Esophagus squamous epithelium (tissue), 4 donors: Measurements from ENCODE around the gene ZNF563.

Experiments
- POLR2A ChIP-seq, 4 donors: fragments of 450-650 bp; IDR thresholded peaks; one replicate each; pipeline ENCODE4 v1.6.1; 2017; ENCODE audit warnings: antibody characterized with exemption in 4 of 4, mild to moderate bottlenecking in 4 of 4, moderate library complexity in 3 of 4
- TF ChIP-seq, protein P1 (sequence below), 6 experiments: fragments of 450-650 bp in 4 of 6; fragments of 200-600 bp in 2 of 6; sonication (generic) in 2 of 6; IDR thresholded peaks; one replicate each; pipeline ENCODE4 v1.5.1; 2016 to 2019; ENCODE audit warnings: antibody characterized with exemption in 6 of 6, mild to moderate bottlenecking in 4 of 6, moderate library complexity in 4 of 6

DNA sequence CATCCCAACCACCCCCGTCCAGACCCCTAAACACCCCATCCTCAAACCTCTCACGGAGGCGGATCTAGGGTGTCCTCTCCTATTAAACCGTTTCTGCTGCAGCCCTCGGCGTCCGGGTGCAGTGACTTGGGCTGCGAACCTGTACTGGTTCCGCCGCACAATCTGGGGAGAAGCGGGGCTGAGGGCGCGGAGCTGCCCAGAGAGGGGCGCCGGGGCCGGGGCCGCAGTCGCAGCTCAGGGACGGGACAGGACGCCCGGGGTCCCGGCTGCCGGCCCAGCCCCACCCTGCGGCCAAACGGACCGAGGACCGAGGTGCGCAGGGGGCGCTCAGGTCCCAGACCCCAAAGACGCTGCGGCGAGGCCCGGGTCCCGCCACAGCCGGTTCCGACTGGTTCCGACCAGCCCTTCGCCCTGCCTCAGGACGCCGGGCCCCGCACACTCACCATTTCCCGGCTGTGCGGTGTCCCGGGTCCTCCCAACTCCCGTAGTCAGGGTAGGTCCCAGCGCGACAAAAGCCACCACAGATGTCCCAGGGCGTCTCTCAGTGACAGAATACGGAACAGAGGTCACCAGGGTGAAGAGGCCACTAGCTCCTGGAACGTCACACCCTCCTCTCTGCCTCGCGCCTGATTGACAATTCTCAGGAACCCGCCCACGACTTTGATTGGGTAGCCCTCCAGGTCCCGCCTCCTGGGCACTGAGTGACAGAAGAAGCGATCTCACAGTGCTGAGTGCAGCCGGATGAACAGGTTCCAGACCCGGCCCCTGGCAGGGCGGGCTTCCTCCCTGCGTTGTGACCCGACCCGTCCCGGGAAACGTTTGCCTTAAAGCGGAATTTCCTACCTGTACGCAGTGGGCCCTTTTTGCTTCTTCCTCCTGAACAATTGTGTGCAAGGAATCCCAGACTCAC is 38.9 kb downstream of the ZNF563 start, which contains the start of gene ZNF44:
- TF ChIP-seq, protein P1, sequence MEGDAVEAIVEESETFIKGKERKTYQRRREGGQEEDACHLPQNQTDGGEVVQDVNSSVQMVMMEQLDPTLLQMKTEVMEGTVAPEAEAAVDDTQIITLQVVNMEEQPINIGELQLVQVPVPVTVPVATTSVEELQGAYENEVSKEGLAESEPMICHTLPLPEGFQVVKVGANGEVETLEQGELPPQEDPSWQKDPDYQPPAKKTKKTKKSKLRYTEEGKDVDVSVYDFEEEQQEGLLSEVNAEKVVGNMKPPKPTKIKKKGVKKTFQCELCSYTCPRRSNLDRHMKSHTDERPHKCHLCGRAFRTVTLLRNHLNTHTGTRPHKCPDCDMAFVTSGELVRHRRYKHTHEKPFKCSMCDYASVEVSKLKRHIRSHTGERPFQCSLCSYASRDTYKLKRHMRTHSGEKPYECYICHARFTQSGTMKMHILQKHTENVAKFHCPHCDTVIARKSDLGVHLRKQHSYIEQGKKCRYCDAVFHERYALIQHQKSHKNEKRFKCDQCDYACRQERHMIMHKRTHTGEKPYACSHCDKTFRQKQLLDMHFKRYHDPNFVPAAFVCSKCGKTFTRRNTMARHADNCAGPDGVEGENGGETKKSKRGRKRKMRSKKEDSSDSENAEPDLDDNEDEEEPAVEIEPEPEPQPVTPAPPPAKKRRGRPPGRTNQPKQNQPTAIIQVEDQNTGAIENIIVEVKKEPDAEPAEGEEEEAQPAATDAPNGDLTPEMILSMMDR (IDR thresholded peaks at IDR 0.05) = no peak
- TF ChIP-seq POLR2A (IDR thresholded peaks at IDR 0.05) = peak in 3 of 4 donors; percentile 66 to 85 (median 67)
